SK-N-SH (cell line): Measurements from ENCODE around the gene KRTAP22-2. TPM values are rescaled to one million over a fixed set of nuclear protein-coding genes. Genes with fewer than 3 reads are reported as not detected.

Source experiments
- CTCF ChIA-PET: fragments of 300-600, 350-600 bp; formaldehyde crosslinking; extraction: SDS; loops from one replicate; lab custom pipeline; 2021; lab: Yijun Ruan, JAX
- POLR2A ChIA-PET: fragments of 350-600 bp; sonication (Branson Sonifier 250); formaldehyde crosslinking; extraction: SDS; loops from one replicate; lab custom pipeline; 2020; ENCODE audit warnings: antibody characterized with exemption, inconsistent platforms; lab: Yijun Ruan, JAX
- DNase-seq: peaks from one replicate; pipeline ENCODE4 v3.0.0; 2012
- H2AFZ ChIP-seq: fragments of 200-600 bp; sonication (generic); 2 replicates; pipeline ENCODE4 v1.8.1; 2016; ENCODE audit warnings: antibody characterized with exemption, mild to moderate bottlenecking, low read depth
- H3F3A ChIP-seq: fragments of 200-600 bp; sonication (generic); replicated peaks from 2 replicates; pipeline ENCODE3; 2016; ENCODE audit warnings: antibody characterized with exemption, mild to moderate bottlenecking; ENCODE audit not compliant: insufficient read depth
- H3K27ac ChIP-seq, 2 experiments: fragments of 200-500 bp in 1 of 2; fragments of 200-600 bp in 1 of 2; sonication (Bioruptor generic) in 1 of 2; sonication (generic), shearing (Covaris generic) in 1 of 2; 2 replicates each; pipeline versions ENCODE4 v1.5.1 to v1.6.1; 2014 to 2016; ENCODE audit warnings: low read depth in 2 of 2, inconsistent platforms in 1 of 2, low read length in 1 of 2, mild to moderate bottlenecking in 1 of 2, mixed read lengths in 1 of 2
- H3K27me3 ChIP-seq: fragments of 200-600 bp; sonication (generic), shearing (Covaris generic); 2 replicates; pipeline ENCODE4 v1.6.1; 2016; ENCODE audit warnings: mixed run types; ENCODE audit not compliant: insufficient read depth
- H3K36me3 ChIP-seq, 2 experiments: fragments of 200-500 bp in 1 of 2; fragments of 200-600 bp in 1 of 2; sonication (Bioruptor generic) in 1 of 2; sonication (generic) in 1 of 2; replicated peaks in 1 of 2; 2 replicates each; pipeline versions ENCODE3 to v1.5.1; 2014 to 2016; ENCODE audit warnings: low read length in 1 of 2, mild to moderate bottlenecking in 1 of 2; ENCODE audit not compliant: insufficient read depth in 2 of 2, control insufficient read depth in 1 of 2
- H3K4me1 ChIP-seq, 2 experiments: fragments of 200-500 bp in 1 of 2; fragments of 200-600 bp in 1 of 2; sonication (Bioruptor generic) in 1 of 2; sonication (generic), shearing (Covaris generic) in 1 of 2; 2 replicates each; pipeline versions ENCODE4 v1.5.1 to v1.6.1; 2014 to 2016; ENCODE audit warnings: low read depth in 1 of 2, low read length in 1 of 2, mixed run types in 1 of 2; ENCODE audit not compliant: insufficient read depth in 2 of 2, control insufficient read depth in 1 of 2
- H3K4me2 ChIP-seq: fragments of 200-600 bp; sonication (generic), shearing (Covaris generic); 2 replicates; pipeline ENCODE4 v1.6.1; 2017; ENCODE audit warnings: mixed run types
- H3K4me3 ChIP-seq, 2 experiments: fragments of 200-500 bp in 1 of 2; fragments of 200-600 bp in 1 of 2; sonication (Bioruptor generic) in 1 of 2; sonication (generic), shearing (Covaris generic) in 1 of 2; 2 replicates each; pipeline versions ENCODE4 v1.5.1 to v1.8.1; 2014 to 2016; ENCODE audit warnings: low read depth in 2 of 2, inconsistent platforms in 1 of 2, low read length in 1 of 2, mild to moderate bottlenecking in 1 of 2, mixed read lengths in 1 of 2, moderate library complexity in 1 of 2
- H3K79me2 ChIP-seq: fragments of 200-600 bp; sonication (generic); 2 replicates; pipeline ENCODE4 v1.8.1; 2017; ENCODE audit warnings: mild to moderate bottlenecking; ENCODE audit not compliant: insufficient read depth
- H3K9ac ChIP-seq: fragments of 200-600 bp; sonication (generic); 2 replicates; pipeline ENCODE4 v1.6.1; 2017; ENCODE audit warnings: mixed run types
- H3K9me2 ChIP-seq: fragments of 200-600 bp; sonication (generic); 2 replicates; pipeline ENCODE4 v1.6.1; 2017; ENCODE audit warnings: mixed run types
- H3K9me3 ChIP-seq: fragments of 200-600 bp; sonication (generic); 2 replicates; pipeline ENCODE4 v1.6.1; 2017; ENCODE audit warnings: mixed run types, mild to moderate bottlenecking, moderate library complexity
- H4K20me1 ChIP-seq: fragments of 200-600 bp; sonication (generic); 2 replicates; pipeline ENCODE4 v1.6.1; 2017; ENCODE audit warnings: mild to moderate bottlenecking, mixed run types; ENCODE audit not compliant: insufficient read depth
- CHD2 ChIP-seq: fragments of 150-350 bp; IDR thresholded peaks from 2 replicates; pipeline ENCODE4 v1.6.1; 2018; ENCODE audit warnings: low read length; ENCODE audit not compliant: partially characterized antibody
- CTCF ChIP-seq: fragments of 200-600 bp; sonication (generic); IDR thresholded peaks from 2 replicates; pipeline ENCODE4 v1.6.1; 2017; ENCODE audit warnings: antibody characterized with exemption, mild to moderate bottlenecking, moderate library complexity
- ELF1 ChIP-seq: IDR thresholded peaks from 2 replicates; pipeline ENCODE4 v1.4.0; 2012
- EP300 ChIP-seq, 2 experiments: IDR thresholded peaks; 2 replicates each; pipeline versions ENCODE4 v1.4.0 to v1.6.1; 2012; ENCODE audit warnings: borderline replicate concordance in 1 of 2, low read depth in 1 of 2, low read length in 1 of 2
- GABPA ChIP-seq: IDR thresholded peaks from 2 replicates; pipeline ENCODE4 v1.4.0; 2012; ENCODE audit warnings: low read depth, mild to moderate bottlenecking
- GATA2 ChIP-seq: sonication (generic); formaldehyde crosslinking; IDR thresholded peaks from 2 replicates; pipeline ENCODE4 v1.5.0; 2020; ENCODE audit warnings: mild to moderate bottlenecking, missing genetic modification reagents
- IRF3 ChIP-seq: fragments of 150-350 bp; IDR thresholded peaks from 2 replicates; pipeline ENCODE4 v1.6.1; 2016; ENCODE audit warnings: mild to moderate bottlenecking, low read depth, low read length
- JUND ChIP-seq: IDR thresholded peaks from 2 replicates; pipeline ENCODE4 v1.4.0; 2012
- MEF2A ChIP-seq: IDR thresholded peaks from 2 replicates; pipeline ENCODE4 v1.4.0; 2012; ENCODE audit warnings: low read depth, borderline replicate concordance
- NFIC ChIP-seq: IDR thresholded peaks from 2 replicates; pipeline ENCODE4 v1.4.0; 2012; ENCODE audit warnings: borderline replicate concordance
- POLR2AphosphoS5 ChIP-seq: IDR thresholded peaks from 2 replicates; pipeline ENCODE4 v1.6.1; 2012; ENCODE audit warnings: low read depth, low read length
- RAD21 ChIP-seq: IDR thresholded peaks from 2 replicates; pipeline ENCODE4 v1.6.1; 2012; ENCODE audit warnings: mild to moderate bottlenecking, low read length
- RCOR1 ChIP-seq: fragments of 150-350 bp; IDR thresholded peaks from 2 replicates; pipeline ENCODE4 v1.6.1; 2017; ENCODE audit warnings: antibody characterized with exemption, low read length
- SIN3A ChIP-seq: IDR thresholded peaks from 2 replicates; pipeline ENCODE4 v1.6.1; 2012; ENCODE audit warnings: low read depth, mild to moderate bottlenecking, low read length, moderate library complexity, borderline replicate concordance
- SMC3 ChIP-seq: IDR thresholded peaks from 2 replicates; pipeline ENCODE4 v1.6.1; 2012; ENCODE audit warnings: low read depth, low read length, improper control_type of control experiment
- TAF1 ChIP-seq: IDR thresholded peaks from 2 replicates; pipeline ENCODE4 v1.6.1; 2012; ENCODE audit warnings: low read depth, mild to moderate bottlenecking, low read length, moderate library complexity, borderline replicate concordance
- USF1 ChIP-seq: IDR thresholded peaks from 2 replicates; pipeline ENCODE4 v1.4.0; 2012; ENCODE audit warnings: low read depth, borderline replicate concordance
- WGBS: methylation state at CpG from one replicate; pipeline ENCODE4 v1.1.6; 2017; ENCODE audit warnings: low lambda C conversion rate; 5-methylcytosine and 5-hydroxymethylcytosine counted together
- polyA plus RNA-seq, 3 experiments: library from polyadenylated mRNA; depleted of rRNA; stranded (reverse); fragments of >200 nt; gene quantifications; 2 replicates each; pipeline ENCODE4 v1.2.3, GENCODE V29; 2012

Gene KRTAP22-2
- polyA plus RNA-seq, 1 of the 3 experiments (the other 2 are of a cell fraction) = not detected

GRCh38 chr21:30577766-30578165, 12.4 kb downstream of the KRTAP22-2 start (continued):
- TF ChIP-seq SIN3A (no peak), CTCF (no peak)

GRCh38 chr21:30567617-30568016, 22.6 kb downstream of the KRTAP22-2 start:
- Histone ChIP-seq H3K9me2 (no peaks in the 10 kb centered on the region), H3K4me3 (no peak overlapping the region), H3K9ac (no peak overlapping the region), H3K27me3 (no peaks in the 10 kb centered on the region), H3K27ac (no peak overlapping the region), H3K79me2 (no peaks in the 10 kb centered on the region)
- no peak for DNase-seq
- TF ChIP-seq POLR2AphosphoS5 (no peak), RCOR1 (no peak), GABPA (no peak), MEF2A (no peak), RAD21 (no peak), SMC3 (no peak), NFIC (no peak), ELF1 (no peak), SIN3A (no peak)
- TF ChIP-seq, all 33 proteins: peak for 0
- Histone ChIP-seq H3K4me2 (no peak overlapping the region), H2AFZ (no peak overlapping the region), H3K9me3 (no peaks in the 10 kb centered on the region), H3F3A (no peaks in the 10 kb centered on the region), H3K4me1 (no peaks in the 10 kb centered on the region), H4K20me1 (no peaks in the 10 kb centered on the region), H3K36me3 (no peaks in the 10 kb centered on the region)
- POLR2A ChIA-PET = no interaction called here
- CTCF ChIA-PET = no interaction called here

GRCh38 chr21:30563630-30564029, 26.6 kb downstream of the KRTAP22-2 start:
- Histone ChIP-seq H3K4me3 (no peak overlapping the region), H3K9ac (no peak overlapping the region), H3K9me3 (no peaks in the 10 kb centered on the region), H3K27me3 (no peaks in the 10 kb centered on the region), H3K27ac (no peak overlapping the region), H2AFZ (no peak overlapping the region), H3K4me2 (no peak overlapping the region), H3K9me2 (no peaks in the 10 kb centered on the region), H3F3A (no peaks in the 10 kb centered on the region), H3K79me2 (no peaks in the 10 kb centered on the region), H4K20me1 (no peaks in the 10 kb centered on the region), H3K4me1 (no peaks in the 10 kb centered on the region), H3K36me3 (no peaks in the 10 kb centered on the region)
- WGBS = 1% methylated on average over 2 of the region's 2 CpGs
- CTCF ChIA-PET = no interaction called here
- DNase-seq = no peak
- TF ChIP-seq MEF2A (no peak), CHD2 (no peak), SMC3 (no peak), EP300 (IDR thresholded peaks at IDR 0.05; ENCODE audit: borderline replicate concordance in 1 of 2, low read depth in 1 of 2, low read length in 1 of 2) (no peak), GATA2 (CRISPR knock-in tag) (no peak), RAD21 (no peak), IRF3 (no peak), USF1 (no peak), RCOR1 (no peak), TAF1 (no peak), JUND (no peak)
- POLR2A ChIA-PET = no interaction called here
